ENCODE measurements around the gene TAF15.

- TF ChIP-seq CTCF (IDR thresholded peaks at IDR 0.05) (no peak), POLR2A (IDR thresholded peaks at IDR 0.05; ENCODE audit: low read depth) (no peak), EP300 (IDR thresholded peaks at IDR 0.05) (no peak), POLR2AphosphoS5 (IDR thresholded peaks at IDR 0.05) (no peak)
These were observed 2.5 kb downstream of the TAF15 start for GRCh38 chr17:35811759-35812158.

Data from esophagus muscularis mucosa (tissue), 4 donors.